PC-3 (cell line): Measurements from ENCODE around the gene TACC2. TPM values are rescaled to one million over a fixed set of nuclear protein-coding genes. Genes with fewer than 3 reads are reported as not detected.

ENCODE experiments used
- ATAC-seq: fragments of 200-7000 bp; cut with Tn5 transposase; 2 replicates; pipeline ENCODE4 v1.9.1; 2020; ENCODE audit warnings: mild to moderate bottlenecking, moderate library complexity
- BruUV-seq: library from RNA; stranded (reverse); fragments of 400-500 nt; replicated peaks from 2 replicates; lab custom pipeline; 2021; lab: Mats Ljungman, UMichigan
- CTCF ChIA-PET: fragments of 300-600 bp; sonication (Branson Sonifier 250); formaldehyde crosslinking; loops from one replicate; lab custom pipeline; 2022; ENCODE audit warnings: antibody characterized with exemption; lab: Charles Lee
- POLR2A ChIA-PET: fragments of 300-600 bp; sonication (Branson Sonifier 250); formaldehyde crosslinking; loops from one replicate; lab custom pipeline; 2022; ENCODE audit warnings: antibody characterized with exemption; ENCODE audit not compliant: unreplicated experiment; lab: Charles Lee
- DNase-seq: peaks from one replicate; pipeline ENCODE4 v3.0.0-alpha.2; 2015
- H2AFZ ChIP-seq: fragments of 300-600 bp; sonication (generic); 2 replicates; pipeline ENCODE4 v1.6.0; 2016; ENCODE audit warnings: antibody characterized with exemption, low read length
- H3F3A ChIP-seq: fragments of 300-600 bp; sonication (generic); one replicate; pipeline ENCODE4 v1.6.0; 2017; ENCODE audit warnings: antibody characterized with exemption, low read length, control low read depth, mild to moderate bottlenecking; ENCODE audit not compliant: unreplicated experiment
- H3K27ac ChIP-seq: fragments of 300-600 bp; sonication (generic); 2 replicates; pipeline ENCODE4 v1.5.1; 2016; ENCODE audit warnings: mild to moderate bottlenecking, low read length
- H3K27me3 ChIP-seq: fragments of 300-600 bp; sonication (generic); 2 replicates; pipeline ENCODE4 v1.6.1; 2016; ENCODE audit warnings: low read length, mixed read lengths
- H3K36me3 ChIP-seq: fragments of 300-600 bp; sonication (generic); 2 replicates; pipeline ENCODE4 v1.6.1; 2016; ENCODE audit warnings: low read depth, mixed run types, low read length, mixed read lengths
- H3K4me1 ChIP-seq: fragments of 300-600 bp; sonication (generic); 2 replicates; pipeline ENCODE4 v1.5.1; 2016; ENCODE audit warnings: low read length; ENCODE audit not compliant: insufficient read depth
- H3K4me2 ChIP-seq: fragments of 300-600 bp; sonication (generic); 2 replicates; pipeline ENCODE4 v1.6.0; 2016; ENCODE audit warnings: low read length
- H3K4me3 ChIP-seq: fragments of 300-600 bp; sonication (generic); 2 replicates; pipeline ENCODE4 v1.5.1; 2016; ENCODE audit warnings: mild to moderate bottlenecking, low read length, mixed read lengths
- H3K79me2 ChIP-seq: fragments of 300-600 bp; sonication (generic); 2 replicates; pipeline ENCODE4 v1.6.1; 2017; ENCODE audit warnings: low read length, mixed read lengths
- H3K9ac ChIP-seq: fragments of 300-600 bp; sonication (generic); 2 replicates; pipeline ENCODE4 v1.6.0; 2016; ENCODE audit warnings: mild to moderate bottlenecking, low read length
- H3K9me2 ChIP-seq: fragments of 300-600 bp; sonication (generic); replicated peaks from 2 replicates; pipeline ENCODE4 v1.6.1; 2016; ENCODE audit warnings: mixed run types, low read length, mixed read lengths
- H3K9me3 ChIP-seq: fragments of 300-600 bp; sonication (generic); 2 replicates; pipeline ENCODE4 v1.6.1; 2016; ENCODE audit warnings: low read length, mixed read lengths
- H4K20me1 ChIP-seq: fragments of 300-600 bp; sonication (generic); 2 replicates; pipeline ENCODE4 v1.6.1; 2016; ENCODE audit warnings: low read length, mixed read lengths
- CTCF ChIP-seq: fragments of 300-600 bp; sonication (generic); conservative IDR thresholded peaks from 2 replicates; pipeline ENCODE4 v1.5.1; 2017; ENCODE audit warnings: antibody characterized with exemption, low read depth, mild to moderate bottlenecking, low read length
- EZH2 ChIP-seq: fragments of 300-600 bp; sonication (generic); IDR thresholded peaks from one replicate; pipeline ENCODE4 v1.6.1; 2017; ENCODE audit warnings: antibody characterized with exemption, mild to moderate bottlenecking, low read length; ENCODE audit not compliant: unreplicated experiment
- EZH2phosphoT487 ChIP-seq: fragments of 300-600 bp; sonication (generic); IDR thresholded peaks from 2 replicates; pipeline ENCODE4 v1.6.1; 2018; ENCODE audit warnings: mild to moderate bottlenecking, antibody characterized with exemption, low read length, borderline replicate concordance
- intact Hi-C: fragments of 100-400 bp; cut with micrococcal nuclease; formaldehyde crosslinking; loops from 2 replicates; pipeline ENCODE4 v1.9.0; 2023
- total RNA-seq: library from RNA; depleted of rRNA; stranded (reverse); fragments of >200 nt; gene quantifications from 2 replicates; pipeline ENCODE4 v1.2.3, GENCODE V29; 2014

TACC2 gene
- total RNA-seq, 1 experiment from 2014 or later, result 31.7 TPM

GRCh38 chr10:122208571-122209430 lies 219.8 kb downstream of the TACC2 start:
- no peak overlapping the region for H3K27ac ChIP-seq
- ChIA-PET POLR2A (no interaction called here), CTCF (no interaction called here)
- no peak overlapping the region for H3K9ac ChIP-seq
- no peaks in the 10 kb centered on the region for H4K20me1 ChIP-seq
- peaks cover 3% of the 10 kb centered on the region; the same call in 1 of the 2 replicates for H3K36me3 ChIP-seq
- H3K4me3 ChIP-seq, result no peak overlapping the region
- BruUV-seq, result no TSS peak
- no peaks in the 10 kb centered on the region for H3K9me2 ChIP-seq
- intact Hi-C loops, result no loop called here
- H3F3A ChIP-seq, result no peaks in the 10 kb centered on the region
- no peaks in the 10 kb centered on the region for H3K27me3 ChIP-seq
- H2AFZ ChIP-seq, result no peak overlapping the region
- no peaks in the 10 kb centered on the region for H3K4me1 ChIP-seq
- ATAC-seq (no peak), DNase-seq (no peak)
- TF ChIP-seq EZH2 (no peak), CTCF (no peak), EZH2phosphoT487 (no peak)
- no peak overlapping the region for H3K4me2 ChIP-seq
- H3K9me3 ChIP-seq, result no peaks in the 10 kb centered on the region
- H3K79me2 ChIP-seq, result no peaks in the 10 kb centered on the region

GRCh38 chr10:122210481-122211265 lies 221.7 kb downstream of the TACC2 start:
- ChIA-PET POLR2A (no interaction called here), CTCF (no interaction called here)

More at GRCh38 chr10:122210481-122211265, 221.7 kb downstream of the TACC2 start:
- no peak for DNase-seq
- no peak overlapping the region for H3K27ac ChIP-seq
- no peak overlapping the region for H3K9ac ChIP-seq
- H2AFZ ChIP-seq, result no peak overlapping the region
- no peak overlapping the region for H3K4me3 ChIP-seq
- no peaks in the 10 kb centered on the region for H3K9me2 ChIP-seq
- H3K4me2 ChIP-seq, result no peak overlapping the region
- H3K9me3 ChIP-seq, result no peaks in the 10 kb centered on the region
- peaks cover 3% of the 10 kb centered on the region; the same call in 1 of the 2 replicates for H3K36me3 ChIP-seq
- no peaks in the 10 kb centered on the region for H3K27me3 ChIP-seq
- no peaks in the 10 kb centered on the region for H4K20me1 ChIP-seq
- no peaks in the 10 kb centered on the region for H3F3A ChIP-seq
- no peaks in the 10 kb centered on the region for H3K79me2 ChIP-seq
- no peak for ATAC-seq
- TSS peak; percentile 49 for BruUV-seq
- no peak for TF ChIP-seq EZH2phosphoT487
- no peak for TF ChIP-seq EZH2
- TF ChIP-seq CTCF, result no peak
- no peaks in the 10 kb centered on the region for H3K4me1 ChIP-seq
- intact Hi-C loops, result no loop called here
